Upper lobe of right lung (tissue), 1 donor: Measurements from ENCODE around the gene CTNNA3. TPM values are rescaled to one million over a fixed set of nuclear protein-coding genes. Genes with fewer than 3 reads are reported as not detected.

ENCODE experiments used
- ATAC-seq: fragments of 200-7000 bp; cut with Tn5 transposase; one replicate; pipeline ENCODE4 v1.9.1; 2020; ENCODE audit warnings: mild to moderate bottlenecking, moderate library complexity
- DNase-seq: peaks from one replicate; pipeline ENCODE4 v3.0.0-alpha.2; 2020
- H3K27ac ChIP-seq: fragments of 200-600 bp; one replicate; pipeline ENCODE4 v1.8.0; 2022
- H3K27me3 ChIP-seq: fragments of 200-600 bp; one replicate; pipeline ENCODE4 v1.8.0; 2022; ENCODE audit warnings: mild to moderate bottlenecking
- H3K36me3 ChIP-seq: fragments of 200-600 bp; one replicate; pipeline ENCODE4 v1.8.0; 2022
- H3K4me1 ChIP-seq: fragments of 200-600 bp; one replicate; pipeline ENCODE4 v1.8.0; 2022
- H3K4me3 ChIP-seq: fragments of 200-600 bp; one replicate; pipeline ENCODE4 v1.8.0; 2022; ENCODE audit warnings: mild to moderate bottlenecking
- H3K9me3 ChIP-seq: fragments of 200-600 bp; one replicate; pipeline ENCODE4 v1.8.0; 2022
- CTCF ChIP-seq: fragments of 200-600 bp; IDR thresholded peaks from one replicate; pipeline ENCODE4 v1.8.0; 2022; ENCODE audit warnings: antibody characterized with exemption
- intact Hi-C: fragments of 100-400 bp; cut with DNase I; formaldehyde crosslinking; loops from one replicate; pipeline ENCODE4 v1.11.0; 2022
- total RNA-seq: library from RNA; stranded (reverse); fragmentation: NEBNext Ultra II Directional; extraction: Animal tissue kit (Norgen Biotek cat#: 25700); gene quantifications from one replicate; pipeline ENCODE4 v1.2.1, GENCODE V29; 2021
- donor health status: DM: no; HTN: yes; CAD: no; lungs with severe emphysema.

The CTNNA3 gene
- total RNA-seq, 1 donor from 2014 or later = 0.67 TPM

GRCh38 chr10:66684581-66684980 is 1011.4 kb downstream of the CTNNA3 start:
- intact Hi-C loops = no loop called here

DNA sequence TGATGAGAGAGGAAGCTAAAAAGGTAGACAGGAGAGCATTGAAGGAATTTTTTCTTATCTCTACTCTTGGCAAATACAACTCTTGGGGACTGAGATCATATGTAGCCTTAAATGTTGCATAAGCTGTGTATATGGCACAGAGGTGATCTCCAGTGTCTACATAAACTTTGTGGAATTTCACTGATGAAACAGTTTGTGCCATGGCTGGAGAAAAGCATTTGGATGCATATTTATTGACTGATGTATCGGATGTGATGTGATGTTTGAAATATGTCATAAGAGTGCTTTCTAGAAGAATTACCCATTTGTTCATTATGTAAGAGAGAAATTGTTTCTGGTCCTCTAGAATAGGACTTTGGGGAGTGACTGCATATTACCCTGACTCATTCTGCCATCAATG is 1015.1 kb downstream of the CTNNA3 start:
- intact Hi-C loops = no loop called here
- H3K27me3 ChIP-seq = no peaks in the 10 kb centered on the region
- H3K36me3 ChIP-seq = no peaks in the 10 kb centered on the region
- no peaks in the 10 kb centered on the region for H3K4me1 ChIP-seq
- TF ChIP-seq CTCF = no peak
- no peaks in the 10 kb centered on the region for H3K9me3 ChIP-seq
- ATAC-seq = no peak
- no peak for DNase-seq
- no peak overlapping the region for H3K4me3 ChIP-seq
- H3K27ac ChIP-seq = no peak overlapping the region

More at GRCh38 chr10:66684581-66684980, 1011.4 kb downstream of the CTNNA3 start:
- Histone ChIP-seq H3K4me3 (no peak overlapping the region), H3K27me3 (no peaks in the 10 kb centered on the region), H3K4me1 (no peaks in the 10 kb centered on the region), H3K36me3 (no peaks in the 10 kb centered on the region), H3K9me3 (no peaks in the 10 kb centered on the region), H3K27ac (no peak overlapping the region)
- no peak for DNase-seq
- ATAC-seq = no peak
- TF ChIP-seq CTCF = no peak

DNA sequence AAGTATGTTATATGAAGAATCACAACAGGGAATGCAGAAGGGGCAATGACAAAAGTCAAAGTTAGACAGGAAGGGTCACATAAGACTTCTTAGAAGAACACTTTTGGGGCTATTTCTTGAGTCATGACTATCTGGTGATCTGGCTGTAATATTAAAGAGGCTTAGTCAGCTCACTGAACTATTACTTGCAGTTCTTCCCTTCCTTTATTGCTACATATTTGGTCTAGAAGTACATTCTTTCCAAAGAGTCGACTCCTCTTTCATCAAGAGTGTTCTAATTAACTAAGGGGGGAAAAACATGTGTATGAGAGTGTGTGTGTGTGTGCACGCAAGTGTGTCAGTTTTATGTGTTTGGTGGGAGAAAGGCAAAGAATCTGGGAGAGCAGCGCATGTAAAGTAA is 1017.5 kb downstream of the CTNNA3 start:
- H3K27me3 ChIP-seq = no peaks in the 10 kb centered on the region
- H3K4me3 ChIP-seq = no peak overlapping the region
- intact Hi-C loops = no loop called here
- DNase-seq (no peak), ATAC-seq (no peak)
- no peaks in the 10 kb centered on the region for H3K4me1 ChIP-seq
- no peak overlapping the region for H3K27ac ChIP-seq
- no peaks in the 10 kb centered on the region for H3K9me3 ChIP-seq
- no peak for TF ChIP-seq CTCF
- no peaks in the 10 kb centered on the region for H3K36me3 ChIP-seq

GRCh38 chr10:66673071-66673470 is 1022.9 kb downstream of the CTNNA3 start:
- TF ChIP-seq CTCF = no peak
- Histone ChIP-seq H3K4me1 (no peaks in the 10 kb centered on the region), H3K27ac (no peak overlapping the region), H3K4me3 (no peak overlapping the region), H3K36me3 (no peaks in the 10 kb centered on the region), H3K9me3 (no peaks in the 10 kb centered on the region), H3K27me3 (no peaks in the 10 kb centered on the region)
- DNase-seq (no peak), ATAC-seq (no peak)
- intact Hi-C loops = no loop called here

GRCh38 chr10:66671562-66671961 is 1024.4 kb downstream of the CTNNA3 start:
- Histone ChIP-seq H3K4me3 (no peak overlapping the region), H3K9me3 (no peaks in the 10 kb centered on the region), H3K27ac (no peak overlapping the region), H3K4me1 (no peaks in the 10 kb centered on the region), H3K36me3 (no peaks in the 10 kb centered on the region), H3K27me3 (no peaks in the 10 kb centered on the region)
- DNase-seq = no peak
- TF ChIP-seq CTCF = no peak
- ATAC-seq = no peak
- intact Hi-C loops = no loop called here

- Histone ChIP-seq H3K27me3 (no peaks in the 10 kb centered on the region), H3K27ac (no peak overlapping the region), H3K4me3 (no peak overlapping the region), H3K36me3 (no peaks in the 10 kb centered on the region), H3K9me3 (no peaks in the 10 kb centered on the region), H3K4me1 (no peaks in the 10 kb centered on the region)
- TF ChIP-seq CTCF = no peak
- ATAC-seq = no peak
- DNase-seq = no peak
- intact Hi-C loops = no loop called here
These were observed 1024.9 kb downstream of the CTNNA3 start for GRCh38 chr10:66671064-66671463.
